T-cell (primary cell): Measurements from ENCODE around the gene KCNG4. TPM values are rescaled to one million over a fixed set of nuclear protein-coding genes. Genes with fewer than 3 reads are reported as not detected.

ENCODE experiments used
- ATAC-seq, 4 experiments: fragments of 200-7000 bp in 3 of 4; fragments of 150-1000 bp in 1 of 4; cut with Tn5 transposase; replicated peaks in 1 of 4; 1 replicate in 3 of 4; 2 replicates in 1 of 4; pipeline ENCODE4 v1.10.0; 2021; ENCODE audit warnings: moderate library complexity in 3 of 4, mild to moderate bottlenecking in 2 of 4, moderate number of reproducible peaks in 1 of 4
- CTCF ChIA-PET, 2 donors: fragments of 300-600 bp; sonication (Branson Sonifier 250); formaldehyde crosslinking; loops; one replicate each; lab custom pipeline; 2022; ENCODE audit warnings: antibody characterized with exemption in 2 of 2; lab: Charles Lee
- POLR2A ChIA-PET, 2 donors: fragments of 300-600 bp; sonication (Branson Sonifier 250); formaldehyde crosslinking; loops; one replicate each; lab custom pipeline; 2022; ENCODE audit warnings: antibody characterized with exemption in 2 of 2; lab: Charles Lee
- DNase-seq, 35 experiments: peaks; one replicate each; pipeline versions ENCODE4 v3.0.0 to v3.0.0-alpha.2; 2013 to 2023
- H3K27ac ChIP-seq: one replicate; pipeline ENCODE4 v1.5.1; 2013; ENCODE audit warnings: low read length
- H3K27me3 ChIP-seq, 2 experiments: replicated peaks in 1 of 2; 1 replicate in 1 of 2; 2 replicates in 1 of 2; pipeline versions ENCODE4 v1.6.1 to v1.7.0; 2013; ENCODE audit warnings: low read length in 1 of 2, mixed read lengths in 1 of 2; ENCODE audit not compliant: control insufficient read depth in 2 of 2, insufficient read depth in 2 of 2; ENCODE audit errors: extremely low read depth in 1 of 2
- H3K36me3 ChIP-seq, 2 donors: 1 replicate in 1 of 2; 2 replicates in 1 of 2; pipeline versions ENCODE4 v1.6.1 to v1.7.0; 2013; ENCODE audit warnings: low read length in 1 of 2; ENCODE audit not compliant: control insufficient read depth in 2 of 2, insufficient read depth in 1 of 2; ENCODE audit errors: extremely low read depth in 1 of 2
- H3K4me1 ChIP-seq, 2 experiments: 1 replicate in 1 of 2; 2 replicates in 1 of 2; pipeline versions ENCODE4 v1.6.1 to v1.7.0; 2013; ENCODE audit warnings: low read length in 2 of 2, mixed read lengths in 1 of 2; ENCODE audit not compliant: insufficient read depth in 2 of 2, control insufficient read depth in 1 of 2; ENCODE audit errors: extremely low read depth in 1 of 2
- H3K4me3 ChIP-seq, 2 donors: 1 replicate in 1 of 2; 2 replicates in 1 of 2; pipeline versions ENCODE4 v1.5.1 to v1.7.0; 2013; ENCODE audit warnings: mild to moderate bottlenecking in 2 of 2, low read length in 1 of 2, moderate library complexity in 1 of 2; ENCODE audit not compliant: control insufficient read depth in 1 of 2; ENCODE audit errors: extremely low read depth in 1 of 2
- H3K9me3 ChIP-seq: 2 replicates; pipeline ENCODE4 v1.7.0; 2013
- H3K27ac Mint-ChIP-seq, 2 donors: one replicate each; pipeline ENCODE4 v1.8.0; 2020 to 2021; ENCODE audit warnings: mild to moderate bottlenecking in 2 of 2, mixed read lengths in 2 of 2
- H3K27me3 Mint-ChIP-seq, 2 donors: one replicate each; pipeline ENCODE4 v1.8.0; 2021 to 2022; ENCODE audit warnings: mixed read lengths in 2 of 2
- H3K36me3 Mint-ChIP-seq: one replicate; pipeline ENCODE4 v1.8.0; 2021; ENCODE audit warnings: mixed read lengths
- H3K4me1 Mint-ChIP-seq, 3 donors: one replicate each; pipeline ENCODE4 v1.8.0; 2020 to 2022; ENCODE audit warnings: mixed read lengths in 3 of 3, mild to moderate bottlenecking in 1 of 3
- H3K4me3 Mint-ChIP-seq, 3 donors: one replicate each; pipeline ENCODE4 v1.8.0; 2020 to 2022; ENCODE audit warnings: mild to moderate bottlenecking in 3 of 3, mixed read lengths in 3 of 3, moderate library complexity in 3 of 3
- H3K9me3 Mint-ChIP-seq, 3 donors: one replicate each; pipeline ENCODE4 v1.8.0; 2020 to 2022; ENCODE audit warnings: mixed read lengths in 3 of 3
- WGBS: methylation state at CpG from one replicate; pipeline ENCODE4 v1.1.5; 2013; ENCODE audit warnings: missing lambda C conversion rate; ENCODE audit not compliant: insufficient coverage; 5-methylcytosine and 5-hydroxymethylcytosine counted together
- total RNA-seq, 35 experiments: library from RNA in 6 of 35; stranded (reverse) in 6 of 35; fragments of 120-200 nt in 1 of 35; gene quantifications; one replicate each; pipeline versions ENCODE4 v1.2.1 to v1.2.4 and lab custom pipeline; 2013 to 2026

Gene KCNG4
- total RNA-seq, 5 donors from 2014 or later (not counting 1 experiment from before 2014, with no cell fraction given) = not detected

DNA sequence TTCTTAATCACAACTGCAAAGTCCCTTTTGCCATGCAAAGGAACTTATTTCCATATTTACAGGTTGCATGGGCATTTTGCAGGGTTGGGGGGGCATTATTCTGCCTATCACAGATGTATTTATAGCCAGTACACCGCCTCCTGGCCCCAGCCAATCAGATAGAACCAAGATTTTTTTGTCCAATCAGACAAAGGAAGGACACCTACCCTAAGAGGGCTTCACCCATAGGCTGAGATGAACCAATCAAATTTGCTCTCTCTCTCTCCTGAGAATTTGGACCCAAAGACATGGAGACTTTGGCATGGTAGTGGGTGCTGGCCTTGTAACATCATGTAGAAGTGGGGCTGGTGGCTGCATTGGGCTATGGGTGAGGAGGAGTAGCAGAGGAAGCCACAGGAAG is 3.9 kb upstream of the KCNG4 start:
- Mint-ChIP-seq H3K27me3 (peaks cover 40 to 43% of the 10 kb centered on the region in 2 donors), H3K4me1 (no peaks in the 10 kb centered on the region), H3K27ac (no peak overlapping the region), H3K36me3 (peaks cover 4% of the 10 kb centered on the region), H3K4me3 (no peak overlapping the region), H3K9me3 (peaks cover 0 to 4% (median 0%) of the 10 kb centered on the region in 3 donors)
- Histone ChIP-seq H3K27ac (no peak overlapping the region), H3K36me3 (no peaks in the 10 kb centered on the region), H3K27me3 (peaks cover 2 to 32% of the 10 kb centered on the region in 2 experiments), H3K4me1 (no peaks in the 10 kb centered on the region), H3K9me3 (no peaks in the 10 kb centered on the region), H3K4me3 (no peak overlapping the region)
- DNase-seq (no peak), ATAC-seq (no peak)
- WGBS = 33% methylated on average over 1 of the region's 1 CpG
- ChIA-PET POLR2A (no interaction called here), CTCF (no interaction called here)

DNA sequence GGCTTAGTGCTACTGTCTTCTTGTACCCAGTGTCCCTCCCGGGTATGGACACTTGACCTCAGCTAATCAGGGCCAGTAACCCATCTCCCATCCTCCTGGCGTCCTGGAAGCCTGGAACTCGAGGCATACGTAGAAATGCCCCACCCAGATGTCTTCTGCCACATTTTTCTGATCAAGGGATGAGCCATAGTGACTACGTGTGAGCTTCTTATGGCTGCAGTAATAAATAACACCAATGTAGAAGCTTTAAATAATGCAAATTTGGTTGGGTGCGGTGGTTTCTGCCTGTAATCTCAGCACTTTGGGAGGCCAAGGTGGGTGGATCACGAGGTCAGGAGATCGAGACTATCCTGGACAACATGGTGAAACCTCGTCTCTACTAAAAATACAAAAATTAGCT is 3.0 kb upstream of the KCNG4 start:
- Mint-ChIP-seq H3K4me3 (no peak overlapping the region), H3K36me3 (peaks cover 4% of the 10 kb centered on the region), H3K27me3 (peaks cover 40 to 43% of the 10 kb centered on the region in 2 donors), H3K27ac (no peak overlapping the region), H3K9me3 (peaks cover 0 to 4% (median 0%) of the 10 kb centered on the region in 3 donors), H3K4me1 (no peaks in the 10 kb centered on the region)
- Histone ChIP-seq H3K27ac (no peak overlapping the region), H3K4me1 (no peaks in the 10 kb centered on the region), H3K27me3 (peaks cover 4 to 37% of the 10 kb centered on the region in 2 experiments), H3K9me3 (no peaks in the 10 kb centered on the region), H3K4me3 (no peak overlapping the region), H3K36me3 (no peaks in the 10 kb centered on the region)
- POLR2A ChIA-PET = no interaction called here
- 81% methylated on average over 2 of the region's 9 CpGs for WGBS
- CTCF ChIA-PET = no interaction called here
- no peak for ATAC-seq
- DNase-seq = no peak

DNA sequence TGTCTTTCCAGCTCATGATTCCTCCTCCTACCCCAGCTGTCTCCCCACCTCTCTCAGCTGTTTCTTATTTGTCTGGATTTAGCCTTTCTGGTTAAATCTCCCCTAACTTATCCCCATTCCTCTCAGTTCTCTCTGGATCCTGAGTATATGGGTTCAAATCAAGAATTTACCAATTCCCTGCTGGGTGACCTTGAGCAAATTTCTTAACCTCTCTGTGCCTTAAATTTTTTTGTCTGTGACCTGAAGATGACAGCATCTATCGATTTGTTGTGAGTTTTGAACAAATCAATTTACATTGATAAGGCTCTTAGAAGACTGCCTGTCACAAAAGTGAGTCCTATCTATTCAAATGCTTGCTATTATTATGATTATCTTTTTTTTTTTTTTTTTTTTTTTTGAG is 2.0 kb upstream of the KCNG4 start:
- POLR2A ChIA-PET = no interaction called here
- Histone ChIP-seq H3K36me3 (no peaks in the 10 kb centered on the region), H3K4me1 (no peaks in the 10 kb centered on the region), H3K4me3 (no peak overlapping the region), H3K27me3 (peaks cover 4 to 41% of the 10 kb centered on the region in 2 experiments), H3K9me3 (no peaks in the 10 kb centered on the region), H3K27ac (no peak overlapping the region)
- Mint-ChIP-seq H3K36me3 (peaks cover 4% of the 10 kb centered on the region), H3K4me3 (no peak overlapping the region), H3K27me3 (peaks cover 40 to 43% of the 10 kb centered on the region in 2 donors), H3K4me1 (no peaks in the 10 kb centered on the region), H3K9me3 (peaks cover 0 to 4% (median 0%) of the 10 kb centered on the region in 3 donors), H3K27ac (no peak overlapping the region)
- CTCF ChIA-PET = no interaction called here
- DNase-seq (no peak), ATAC-seq (no peak)
- no CpG with 5 or more reads among the region's 1 CpG for WGBS

DNA sequence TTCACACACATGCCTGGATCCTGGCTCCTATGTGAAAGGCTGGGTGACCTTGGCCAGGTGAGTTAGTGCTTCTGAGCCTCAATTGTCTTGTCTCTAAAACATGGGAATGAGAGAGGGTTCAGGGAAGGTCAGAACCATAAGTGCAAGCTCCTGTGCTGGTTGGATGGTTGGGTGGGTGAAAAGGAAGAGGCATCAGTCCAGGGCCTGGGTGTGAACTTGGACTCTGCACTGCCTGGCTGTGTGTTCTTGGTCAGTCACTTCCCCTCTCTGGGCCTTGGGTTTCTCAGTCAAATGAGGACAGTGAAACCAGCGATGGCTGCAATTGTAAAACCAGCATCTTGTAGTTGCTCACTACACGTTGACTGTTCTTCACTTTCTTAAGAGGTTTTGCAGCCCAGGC is 643 bp upstream of the KCNG4 start:
- Mint-ChIP-seq H3K27ac (no peak overlapping the region), H3K27me3 (peaks cover 40 to 47% of the 10 kb centered on the region in 2 donors), H3K9me3 (peaks cover 0 to 4% (median 0%) of the 10 kb centered on the region in 3 donors), H3K36me3 (peaks cover 4% of the 10 kb centered on the region), H3K4me3 (no peak overlapping the region), H3K4me1 (no peaks in the 10 kb centered on the region)
- ATAC-seq (no peak), DNase-seq (no peak)
- no peaks in the 10 kb centered on the region for H3K9me3 ChIP-seq
- POLR2A ChIA-PET = no interaction called here
- no peaks in the 10 kb centered on the region for H3K4me1 ChIP-seq
- 95% methylated on average over 2 of the region's 2 CpGs for WGBS
- CTCF ChIA-PET = interaction anchor here in 1 of 2 donors (0.6 kb wide), 1 partner anchor 16 kb away, joined by 3 read pairs; no protein-coding TSS in a partner anchor
- no peak overlapping the region for H3K27ac ChIP-seq
- no peaks in the 10 kb centered on the region for H3K36me3 ChIP-seq
- H3K4me3 ChIP-seq = no peak overlapping the region
- peaks cover 4 to 45% of the 10 kb centered on the region in 2 experiments for H3K27me3 ChIP-seq

DNA sequence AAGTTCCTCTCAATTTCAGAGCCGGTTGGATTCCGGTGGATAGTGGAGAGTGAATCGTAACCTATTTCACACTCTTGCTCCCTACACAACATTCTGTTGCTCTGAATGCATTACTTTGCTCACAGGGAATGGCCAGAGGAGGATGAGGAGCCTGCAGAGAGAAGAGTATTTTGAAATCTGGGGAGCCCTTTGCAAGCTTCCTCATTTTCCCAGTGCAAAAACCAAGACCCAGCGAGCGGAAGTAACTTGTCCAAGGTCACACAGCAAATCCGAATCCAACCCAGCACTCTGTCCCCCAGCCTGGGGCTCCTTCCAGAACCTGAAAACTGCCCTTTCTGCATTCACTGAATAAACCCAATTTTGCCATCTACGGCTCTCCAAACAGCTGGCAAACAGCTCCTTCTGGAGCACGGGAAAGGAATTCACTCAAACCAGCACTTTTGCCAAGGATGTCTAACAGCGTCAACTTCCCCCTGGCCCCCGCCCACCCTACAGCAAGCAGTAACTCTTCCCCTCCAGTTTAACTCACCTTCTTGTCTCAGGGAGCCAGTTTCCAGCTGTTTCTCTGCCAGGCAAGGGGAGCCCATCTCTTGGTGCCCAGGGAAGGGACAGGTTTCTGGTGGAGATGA is 557 bp downstream of the KCNG4 start:
- peaks cover 0 to 2% (median 0%) of the 10 kb centered on the region in 3 donors for H3K9me3 Mint-ChIP-seq
- H3K27ac ChIP-seq = no peak overlapping the region
- peaks cover 2% of the 10 kb centered on the region for H3K36me3 Mint-ChIP-seq
- peaks cover 4 to 43% of the 10 kb centered on the region in 2 experiments for H3K27me3 ChIP-seq
- H3K4me3 Mint-ChIP-seq = no peak overlapping the region
- no peaks in the 10 kb centered on the region for H3K9me3 ChIP-seq
- ATAC-seq = no peak
- WGBS = 20% methylated on average over 6 of the region's 10 CpGs
- DNase-seq = no peak
- no peak overlapping the region for H3K4me3 ChIP-seq
- no peaks in the 10 kb centered on the region for H3K4me1 Mint-ChIP-seq
- H3K27ac Mint-ChIP-seq = no peak overlapping the region
- ChIA-PET CTCF (no interaction called here), POLR2A (no interaction called here)
- no peaks in the 10 kb centered on the region for H3K36me3 ChIP-seq
- peaks cover 37 to 53% of the 10 kb centered on the region in 2 donors for H3K27me3 Mint-ChIP-seq
- H3K4me1 ChIP-seq = no peaks in the 10 kb centered on the region

DNA sequence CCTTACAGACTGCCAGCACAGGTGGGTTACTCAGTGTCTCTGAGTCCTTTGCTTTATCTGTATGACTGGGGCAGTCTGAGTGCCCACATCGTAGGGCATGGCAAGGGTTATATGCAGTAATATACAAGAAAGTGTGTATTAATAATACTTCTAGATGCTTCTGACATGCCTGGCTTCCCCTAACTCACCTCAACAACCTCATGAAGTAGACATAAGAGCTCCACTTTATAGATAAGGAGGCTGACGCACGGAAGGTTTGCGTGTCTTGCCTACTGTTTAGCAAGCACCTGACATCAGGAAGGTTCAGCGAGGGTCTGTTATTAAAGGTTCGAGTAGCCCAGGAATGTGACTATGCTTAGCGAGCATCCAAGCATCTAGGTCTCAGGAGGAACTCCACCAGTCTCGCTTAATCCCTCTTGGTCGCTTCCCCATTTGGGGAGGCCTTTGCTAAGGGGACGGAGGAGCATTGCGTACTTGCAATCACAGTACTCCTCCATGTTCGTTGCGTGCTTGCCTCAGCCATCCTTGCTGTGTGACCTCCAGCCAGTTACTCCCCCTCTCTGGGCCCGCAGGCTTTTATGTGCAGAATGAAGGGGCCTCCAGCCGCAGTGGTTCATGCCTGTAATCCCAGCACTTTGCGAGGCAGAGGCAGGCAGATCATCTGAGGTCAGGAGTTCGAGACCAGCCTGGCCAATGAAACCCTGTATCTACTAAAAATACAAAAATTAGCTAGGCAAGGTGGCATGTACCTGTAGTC is 1.6 kb downstream of the KCNG4 start:
- Histone ChIP-seq H3K9me3 (no peaks in the 10 kb centered on the region), H3K27me3 (peaks cover 5 to 39% of the 10 kb centered on the region in 2 experiments), H3K4me3 (no peak overlapping the region), H3K27ac (no peak overlapping the region), H3K4me1 (no peaks in the 10 kb centered on the region), H3K36me3 (no peaks in the 10 kb centered on the region)
- Mint-ChIP-seq H3K36me3 (no peaks in the 10 kb centered on the region), H3K27me3 (peaks cover 27 to 43% of the 10 kb centered on the region in 2 donors), H3K4me1 (no peaks in the 10 kb centered on the region), H3K4me3 (no peak overlapping the region), H3K9me3 (no peaks in the 10 kb centered on the region), H3K27ac (no peak overlapping the region)
- POLR2A ChIA-PET = no interaction called here
- no peak for ATAC-seq
- DNase-seq = no peak
- CTCF ChIA-PET = no interaction called here
- WGBS = 94% methylated on average over 14 of the region's 17 CpGs
